Measurements from ENCODE around the gene ASB18. TPM values are rescaled to one million over a fixed set of nuclear protein-coding genes. Genes with fewer than 3 reads are reported as not detected.

The ASB18 gene
- total RNA-seq, 1 experiment from 2014 or later, result not detected

DNA sequence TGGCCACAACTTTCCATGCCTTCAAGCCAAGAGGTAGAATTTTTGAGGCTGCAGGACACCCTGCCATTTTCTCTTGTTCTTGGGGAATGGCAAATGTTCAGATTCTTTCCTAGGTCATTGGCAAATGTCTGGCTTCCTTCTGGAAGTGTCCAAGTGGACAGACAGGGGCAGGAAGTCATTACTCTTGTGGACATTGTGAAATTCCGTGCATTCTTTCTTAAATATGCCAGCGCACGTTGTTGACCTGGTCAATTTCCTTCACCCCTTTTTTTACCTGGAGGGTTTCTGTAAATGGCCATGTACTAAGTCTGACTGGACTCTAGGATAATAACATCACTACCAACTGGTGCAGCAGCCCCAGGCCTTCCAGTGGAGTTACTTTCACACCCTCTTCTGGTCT, 13.9 kb downstream of the ASB18 start:
- no peak for DNase-seq (ENCODE audit: low read depth, low spot score)
- H3K4me3 ChIP-seq (replicated peaks in 1 of 2; ENCODE audit: low read depth in 1 of 2, low read length in 2 of 2), result no peak overlapping the region
- CTCF ChIA-PET, result no interaction called here
- RAD21 ChIA-PET (ENCODE audit: low non-redundant PET in 1 of 2, low total read pairs in 2 of 2, uncharacterized antibody in 2 of 2, unreplicated experiment in 2 of 2), result no interaction called here
- no peak for TF ChIP-seq RAD21 (IDR thresholded peaks at IDR 0.05; ENCODE audit: low read depth)
- no peak for TF ChIP-seq ELF1 (IDR thresholded peaks at IDR 0.05; ENCODE audit: borderline replicate concordance, low read depth)
- no peak for TF ChIP-seq SP1 (IDR thresholded peaks at IDR 0.05; ENCODE audit: low read depth)
- no peak for TF ChIP-seq EZH2 (IDR thresholded peaks at IDR 0.05)
- TF ChIP-seq, protein P1, sequence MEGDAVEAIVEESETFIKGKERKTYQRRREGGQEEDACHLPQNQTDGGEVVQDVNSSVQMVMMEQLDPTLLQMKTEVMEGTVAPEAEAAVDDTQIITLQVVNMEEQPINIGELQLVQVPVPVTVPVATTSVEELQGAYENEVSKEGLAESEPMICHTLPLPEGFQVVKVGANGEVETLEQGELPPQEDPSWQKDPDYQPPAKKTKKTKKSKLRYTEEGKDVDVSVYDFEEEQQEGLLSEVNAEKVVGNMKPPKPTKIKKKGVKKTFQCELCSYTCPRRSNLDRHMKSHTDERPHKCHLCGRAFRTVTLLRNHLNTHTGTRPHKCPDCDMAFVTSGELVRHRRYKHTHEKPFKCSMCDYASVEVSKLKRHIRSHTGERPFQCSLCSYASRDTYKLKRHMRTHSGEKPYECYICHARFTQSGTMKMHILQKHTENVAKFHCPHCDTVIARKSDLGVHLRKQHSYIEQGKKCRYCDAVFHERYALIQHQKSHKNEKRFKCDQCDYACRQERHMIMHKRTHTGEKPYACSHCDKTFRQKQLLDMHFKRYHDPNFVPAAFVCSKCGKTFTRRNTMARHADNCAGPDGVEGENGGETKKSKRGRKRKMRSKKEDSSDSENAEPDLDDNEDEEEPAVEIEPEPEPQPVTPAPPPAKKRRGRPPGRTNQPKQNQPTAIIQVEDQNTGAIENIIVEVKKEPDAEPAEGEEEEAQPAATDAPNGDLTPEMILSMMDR (IDR thresholded peaks at IDR 0.05 in 2 of 3, conservative IDR thresholded peaks at IDR 0.05 in 1 of 3; ENCODE audit: borderline replicate concordance in 1 of 3, insufficient read depth in 1 of 3, low read depth in 2 of 3, low read length in 2 of 3), result no peak
- no peak for TF ChIP-seq ZNF274 (IDR thresholded peaks at IDR 0.05; ENCODE audit: low read depth, low read length)
- TF ChIP-seq, protein P2, sequence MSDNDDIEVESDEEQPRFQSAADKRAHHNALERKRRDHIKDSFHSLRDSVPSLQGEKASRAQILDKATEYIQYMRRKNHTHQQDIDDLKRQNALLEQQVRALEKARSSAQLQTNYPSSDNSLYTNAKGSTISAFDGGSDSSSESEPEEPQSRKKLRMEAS (IDR thresholded peaks at IDR 0.05), result no peak
- TF ChIP-seq EZH2phosphoT487 (IDR thresholded peaks at IDR 0.05; ENCODE audit: borderline replicate concordance), result no peak
- no peak for TF ChIP-seq POLR2A (IDR thresholded peaks at IDR 0.05; ENCODE audit: borderline replicate concordance, extremely low read depth, insufficient read depth, insufficient read length)
- no peak for TF ChIP-seq CBX3 (IDR thresholded peaks at IDR 0.05; ENCODE audit: low read depth)
- TF ChIP-seq, protein P3, sequence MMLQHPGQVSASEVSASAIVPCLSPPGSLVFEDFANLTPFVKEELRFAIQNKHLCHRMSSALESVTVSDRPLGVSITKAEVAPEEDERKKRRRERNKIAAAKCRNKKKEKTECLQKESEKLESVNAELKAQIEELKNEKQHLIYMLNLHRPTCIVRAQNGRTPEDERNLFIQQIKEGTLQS (IDR thresholded peaks at IDR 0.05), result no peak
- TF ChIP-seq, protein P4, sequence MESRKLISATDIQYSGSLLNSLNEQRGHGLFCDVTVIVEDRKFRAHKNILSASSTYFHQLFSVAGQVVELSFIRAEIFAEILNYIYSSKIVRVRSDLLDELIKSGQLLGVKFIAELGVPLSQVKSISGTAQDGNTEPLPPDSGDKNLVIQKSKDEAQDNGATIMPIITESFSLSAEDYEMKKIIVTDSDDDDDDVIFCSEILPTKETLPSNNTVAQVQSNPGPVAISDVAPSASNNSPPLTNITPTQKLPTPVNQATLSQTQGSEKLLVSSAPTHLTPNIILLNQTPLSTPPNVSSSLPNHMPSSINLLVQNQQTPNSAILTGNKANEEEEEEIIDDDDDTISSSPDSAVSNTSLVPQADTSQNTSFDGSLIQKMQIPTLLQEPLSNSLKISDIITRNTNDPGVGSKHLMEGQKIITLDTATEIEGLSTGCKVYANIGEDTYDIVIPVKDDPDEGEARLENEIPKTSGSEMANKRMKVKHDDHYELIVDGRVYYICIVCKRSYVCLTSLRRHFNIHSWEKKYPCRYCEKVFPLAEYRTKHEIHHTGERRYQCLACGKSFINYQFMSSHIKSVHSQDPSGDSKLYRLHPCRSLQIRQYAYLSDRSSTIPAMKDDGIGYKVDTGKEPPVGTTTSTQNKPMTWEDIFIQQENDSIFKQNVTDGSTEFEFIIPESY (IDR thresholded peaks at IDR 0.05; ENCODE audit: extremely low read depth, insufficient replicate concordance, low read length), result no peak
- no peak for TF ChIP-seq SRF (IDR thresholded peaks at IDR 0.05; ENCODE audit: low read depth)
- no peak for TF ChIP-seq JUND (IDR thresholded peaks at IDR 0.05)
- TF ChIP-seq FOSL1 (IDR thresholded peaks at IDR 0.05; ENCODE audit: low read depth), result no peak
- TF ChIP-seq SIN3A (IDR thresholded peaks at IDR 0.05; ENCODE audit: low read depth), result no peak
- no peaks in the 10 kb centered on the region for H3K79me2 ChIP-seq (ENCODE audit: insufficient read depth, low read length)
- no peaks in the 10 kb centered on the region for H4K20me1 ChIP-seq (ENCODE audit: insufficient read depth)
- no peak overlapping the region for H2AFZ ChIP-seq (ENCODE audit: low read depth, low read length, poor library complexity, severe bottlenecking)
- no peaks in the 10 kb centered on the region for H3K27me3 ChIP-seq (ENCODE audit: insufficient read depth, low read length)
- H3K4me1 ChIP-seq (ENCODE audit: control insufficient read depth in 1 of 2, insufficient read depth in 2 of 2, low read length in 2 of 2), result no peaks in the 10 kb centered on the region
- no peak overlapping the region for H3K4me2 ChIP-seq (ENCODE audit: low read length)
- no peak overlapping the region for H3K27ac ChIP-seq (ENCODE audit: low read depth, low read length)
- intact Hi-C loops (cut with micrococcal nuclease), result no loop called here
- ATAC-seq, result no peak
- no TSS peak for BruUV-seq (replicated peaks)
- H3K9me2 ChIP-seq (ENCODE audit: insufficient read depth), result no peaks in the 10 kb centered on the region
- no peak overlapping the region for H3K9ac ChIP-seq (ENCODE audit: low read length)
- H3K36me3 ChIP-seq (ENCODE audit: control insufficient read depth in 1 of 2, insufficient read depth in 2 of 2, low read length in 2 of 2), result no peaks in the 10 kb centered on the region
- H3K9me3 ChIP-seq (ENCODE audit: control insufficient read depth in 1 of 2, insufficient read depth in 1 of 2, low read depth in 1 of 2, low read length in 2 of 2), result no peaks in the 10 kb centered on the region
- POLR2A ChIA-PET, result no interaction called here
